HG02798 (cell line): ENCODE results near the gene HMG20A.

ENCODE experiments used
- ATAC-seq: cut with Tn5 transposase; IDR thresholded peaks from one replicate; pipeline ENCODE4 v1.9.1; 2021; ENCODE audit warnings: mild to moderate bottlenecking; ENCODE audit not compliant: unreplicated experiment, poor library complexity

Gene HMG20A

GRCh38 chr15:77532067-77532710, 111.5 kb downstream of the HMG20A start:
- ATAC-seq, result no peak

GRCh38 chr15:77532846-77533245, 112.2 kb downstream of the HMG20A start:
- no peak for ATAC-seq

DNA sequence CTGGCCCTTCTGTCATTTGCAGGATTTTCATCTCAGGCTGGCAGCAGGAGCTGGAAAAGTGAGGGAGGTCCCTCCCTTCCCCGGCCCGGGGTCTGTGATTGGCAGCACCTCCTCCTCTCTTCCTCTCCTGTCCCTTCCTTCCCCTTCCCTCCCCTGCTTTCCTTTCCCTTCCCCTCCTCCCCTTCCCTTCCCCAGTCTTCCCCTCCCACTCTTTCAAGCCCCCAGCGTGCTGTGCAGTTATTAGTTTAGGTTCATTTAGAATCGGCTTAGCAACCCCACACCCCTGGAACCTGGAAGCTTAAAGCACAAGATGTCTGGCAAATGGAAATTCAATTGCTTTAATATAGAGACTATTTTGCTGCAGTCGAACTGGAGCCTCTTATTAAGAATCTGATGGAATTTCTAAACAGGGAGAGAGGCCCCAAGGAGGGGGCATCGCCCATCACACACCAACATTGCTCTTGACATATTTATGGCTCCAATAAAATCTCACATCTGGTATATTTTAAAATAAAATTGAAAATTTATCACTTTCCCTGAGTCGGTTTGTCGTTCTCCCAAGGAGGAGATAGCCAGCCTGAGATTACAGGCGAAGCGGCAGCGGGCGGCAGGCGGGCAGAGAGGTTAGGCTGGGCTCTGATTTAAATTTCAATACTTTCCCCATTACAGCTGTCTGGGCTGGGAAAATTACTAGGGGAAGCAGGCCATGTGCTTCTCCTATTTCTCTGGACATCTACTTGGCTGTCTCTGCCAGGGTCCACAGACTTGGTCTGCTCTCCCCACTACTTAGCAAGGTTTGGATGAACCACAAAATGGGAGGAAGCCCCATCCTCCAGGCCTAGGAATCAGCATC, 113.1 kb downstream of the HMG20A start:
- no peak for ATAC-seq
